Erythroblast (primary cell): ENCODE data around the gene DEGS2.

Experiments
- GATA1 ChIP-seq: IDR thresholded peaks from 2 replicates; pipeline ENCODE4 v1.6.1; 2011; ENCODE audit warnings: low read depth, mild to moderate bottlenecking, control low read depth, low read length, moderate library complexity
- POLR2A ChIP-seq: IDR thresholded peaks from 2 replicates; pipeline ENCODE4 v1.6.1; 2011; ENCODE audit warnings: mild to moderate bottlenecking, low read length

DNA sequence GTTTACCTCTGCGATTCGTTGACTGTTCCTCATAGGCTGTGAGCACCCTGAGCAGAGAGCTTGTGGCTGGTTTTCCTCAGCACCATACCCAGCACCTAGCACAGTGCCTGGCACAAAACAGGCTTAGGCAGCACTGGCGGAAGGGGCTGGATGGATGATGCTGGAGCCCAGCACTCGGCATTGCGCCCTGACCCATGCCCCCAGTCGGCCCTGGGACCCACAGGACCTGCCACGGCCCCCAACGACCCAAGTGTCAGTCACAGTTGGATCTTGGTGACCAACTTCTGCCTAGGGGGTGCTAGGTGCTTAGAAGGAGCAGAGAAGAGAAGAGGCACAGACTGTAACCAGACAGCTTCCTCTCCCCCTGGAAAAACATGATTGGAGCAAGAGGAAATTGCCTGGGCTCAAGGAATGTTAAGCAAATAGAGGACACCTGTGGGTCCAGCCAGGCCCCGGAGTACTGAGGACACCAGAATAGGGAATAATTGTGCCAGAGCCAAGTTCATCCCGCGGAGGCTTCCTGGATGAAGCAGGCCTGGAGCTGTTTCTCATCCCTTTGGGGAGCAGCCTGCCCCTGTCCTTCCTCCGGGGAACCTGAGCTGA lies 31.5 kb downstream of the DEGS2 start:
- TF ChIP-seq POLR2A (no peak), GATA1 (no peak)
